NOMO-1 (cell line): ENCODE measurements around the gene THOC6.

Source experiments
- DNase-seq, 2 experiments: peaks; one replicate each; lab custom pipeline; 2025; ENCODE audit not compliant: unreplicated experiment in 2 of 2; lab: John Stamatoyannopoulos, UW

THOC6 gene

GRCh38 chr16:3029491-3030221, 5.8 kb downstream of the THOC6 start:
- DNase-seq: peak in 1 of 2 experiments; percentile 28

DNA sequence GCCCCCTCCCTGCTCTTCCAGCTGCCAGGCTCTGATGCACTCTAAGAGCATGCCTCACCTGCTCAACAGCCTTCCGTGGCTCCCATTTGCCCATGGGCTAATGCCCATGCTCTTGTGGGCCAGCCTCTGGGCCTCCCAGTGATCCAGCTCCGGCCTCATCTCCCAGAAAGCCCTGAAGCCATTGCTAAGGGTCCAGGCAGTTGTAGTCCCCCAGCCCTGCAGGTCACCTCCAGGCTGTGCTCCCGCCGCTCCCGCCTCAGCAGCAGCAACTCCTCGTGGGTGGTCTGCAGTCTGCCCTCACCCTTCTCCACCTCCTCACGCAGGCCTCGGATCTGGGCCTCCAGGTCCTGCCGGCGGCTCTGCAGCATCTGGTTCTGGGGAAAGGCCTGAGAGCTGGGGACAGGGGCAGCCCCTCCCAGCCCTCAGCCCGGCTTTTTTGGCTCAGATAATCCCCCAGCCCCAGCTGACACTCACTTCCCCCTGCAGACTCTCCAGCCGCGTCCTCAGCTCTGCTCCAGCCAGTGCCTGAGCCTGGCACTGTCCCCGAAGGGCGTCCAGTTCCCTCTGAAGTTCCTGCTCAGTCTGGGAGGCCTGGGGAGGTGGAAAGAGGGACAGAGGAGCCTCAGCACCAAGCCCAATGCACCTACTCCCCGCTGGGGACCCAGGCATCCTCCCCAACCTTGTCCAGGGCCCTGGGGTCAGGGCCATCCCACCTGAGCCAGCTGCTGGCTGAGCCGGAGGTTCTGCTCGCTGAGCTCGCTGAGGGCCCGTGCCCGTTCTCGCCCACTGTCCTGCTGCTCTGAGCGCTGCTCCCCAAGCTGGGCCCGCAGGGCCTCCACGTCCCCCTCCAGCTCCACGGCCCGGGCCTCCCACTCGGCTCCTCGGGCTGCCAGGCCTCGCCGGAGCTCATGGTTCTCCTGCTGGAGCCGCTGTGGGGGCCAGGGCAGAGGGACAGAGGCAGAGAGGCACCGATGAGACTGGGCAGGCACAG, 6.7 kb downstream of the THOC6 start:
- DNase-seq: no peak

- DNase-seq: no peak
Measured at GRCh38 chr16:3032624-3033023, 8.8 kb downstream of the THOC6 start.

- DNase-seq: no peak
Measured at GRCh38 chr16:3035289-3035971, 11.6 kb downstream of the THOC6 start.

- no peak for DNase-seq
Measured at GRCh38 chr16:3035972-3036725, 12.3 kb downstream of the THOC6 start.

DNA sequence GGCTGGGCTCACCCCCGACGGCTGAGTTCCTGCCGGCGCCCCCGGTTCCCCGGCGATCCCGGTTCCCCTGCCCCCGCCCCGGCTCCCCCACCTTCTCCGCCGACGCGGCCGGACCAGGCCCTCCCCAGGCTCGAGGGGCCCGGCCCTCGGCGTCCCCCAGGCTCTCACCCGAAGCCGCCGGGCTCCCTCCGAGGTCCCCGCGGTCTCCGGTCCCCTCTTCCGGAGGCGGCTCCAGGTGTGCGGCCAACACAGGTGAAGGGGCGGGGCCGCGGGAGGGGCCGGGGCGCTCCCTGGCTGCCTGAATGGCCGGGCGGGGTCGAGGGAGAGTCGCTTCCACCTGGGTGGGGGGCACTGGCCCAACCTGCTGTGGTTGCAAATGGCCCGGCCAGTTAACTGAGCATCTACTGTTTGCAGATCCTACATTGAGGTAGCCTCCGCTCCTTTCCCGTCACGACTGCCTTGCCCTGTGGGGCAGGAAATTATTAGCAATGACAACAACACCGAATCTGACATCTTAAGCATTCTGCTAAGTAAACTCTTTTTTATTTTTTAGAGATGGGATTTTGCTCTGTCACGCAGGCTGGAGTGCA, 13.0 kb downstream of the THOC6 start, which contains the start of gene BICDL2:
Gene BICDL2, minus strand, starts transcription at position 219 of the 590 bp plus-strand sequence. CDS start 1,448 bp downstream, outside the sequence.
- no peak for DNase-seq

GRCh38 chr16:3038256-3038655, 14.4 kb downstream of the THOC6 start:
- no peak for DNase-seq

- DNase-seq: no peak
Measured at GRCh38 chr16:3038896-3039295, 15.1 kb downstream of the THOC6 start.

DNA sequence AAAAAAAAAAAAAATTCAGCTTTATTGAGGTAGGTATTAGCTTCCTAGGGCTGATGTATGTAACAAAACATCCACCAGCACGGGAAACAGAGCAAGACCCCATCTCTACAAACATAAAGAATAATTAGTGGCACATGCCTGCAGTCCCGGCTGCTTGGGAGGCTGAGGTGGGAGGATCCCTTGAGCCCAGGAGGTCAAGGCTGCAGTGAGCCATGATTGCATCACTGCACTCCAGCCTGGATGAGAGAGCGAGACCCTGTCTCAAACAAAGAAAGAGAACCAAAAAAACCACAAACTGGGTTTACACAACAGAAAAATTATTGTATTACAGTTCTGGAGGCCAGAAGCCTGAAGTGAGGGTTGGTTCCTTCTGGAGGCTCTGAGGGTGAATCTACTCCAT, 18.5 kb downstream of the THOC6 start:
- DNase-seq: peak in 1 of 2 experiments; percentile 29

- DNase-seq: no peak
Measured at GRCh38 chr16:3044708-3045107, 20.9 kb downstream of the THOC6 start.

- DNase-seq: peak in 1 of 2 experiments; percentile 36
Measured at GRCh38 chr16:3045758-3046640, 22.2 kb downstream of the THOC6 start, which contains the start of gene MMP25. TSS of gene MMP25 (plus strand) at chr16:3046561. CDS start at chr16:3046918, 357 bp downstream.

DNA sequence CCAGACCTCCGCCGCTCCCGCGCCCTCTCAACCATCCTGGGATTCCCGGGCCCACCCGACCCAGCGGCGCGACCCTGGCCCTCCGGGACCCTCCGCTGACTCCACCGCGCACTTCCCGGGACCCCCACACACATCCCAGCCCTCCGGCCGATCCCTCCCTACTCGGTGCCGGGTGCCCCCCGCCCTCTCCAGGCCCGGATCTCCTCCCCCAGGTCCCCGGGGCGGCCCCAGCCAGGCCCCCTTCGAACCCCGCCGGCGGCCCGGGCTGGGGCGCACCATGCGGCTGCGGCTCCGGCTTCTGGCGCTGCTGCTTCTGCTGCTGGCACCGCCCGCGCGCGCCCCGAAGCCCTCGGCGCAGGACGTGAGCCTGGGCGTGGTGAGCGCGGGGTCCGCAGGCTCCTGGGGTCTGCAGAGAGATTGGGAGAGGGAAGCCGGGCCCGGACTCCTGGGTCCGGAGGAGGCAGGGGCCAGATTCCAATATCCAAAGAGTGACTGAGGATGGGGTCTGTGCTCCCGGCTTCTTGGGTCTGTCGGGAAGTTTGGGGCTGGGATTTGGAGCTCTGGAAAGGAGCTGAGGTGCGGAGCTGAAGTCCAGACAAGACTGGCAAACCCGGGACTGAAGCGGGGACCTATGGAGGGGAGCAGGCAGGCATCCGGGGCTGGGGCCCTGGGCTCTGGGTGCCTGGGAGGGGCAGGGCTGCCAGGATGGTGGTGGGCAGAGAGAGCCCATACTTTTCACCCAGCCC, 23.0 kb downstream of the THOC6 start:
- DNase-seq: no peak

DNA sequence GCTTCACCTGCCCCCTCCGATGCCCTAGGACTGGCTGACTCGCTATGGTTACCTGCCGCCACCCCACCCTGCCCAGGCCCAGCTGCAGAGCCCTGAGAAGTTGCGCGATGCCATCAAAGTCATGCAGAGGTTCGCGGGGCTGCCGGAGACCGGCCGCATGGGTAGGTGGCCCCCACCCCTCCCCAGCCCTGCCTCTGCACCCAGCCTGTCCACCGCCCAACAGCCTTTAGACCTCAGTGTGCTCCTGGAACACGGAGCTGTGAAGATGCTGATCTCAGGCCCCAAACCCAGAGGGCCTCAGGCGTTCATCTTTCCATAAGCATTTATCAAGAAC, 23.5 kb downstream of the THOC6 start:
- no peak for DNase-seq

DNA sequence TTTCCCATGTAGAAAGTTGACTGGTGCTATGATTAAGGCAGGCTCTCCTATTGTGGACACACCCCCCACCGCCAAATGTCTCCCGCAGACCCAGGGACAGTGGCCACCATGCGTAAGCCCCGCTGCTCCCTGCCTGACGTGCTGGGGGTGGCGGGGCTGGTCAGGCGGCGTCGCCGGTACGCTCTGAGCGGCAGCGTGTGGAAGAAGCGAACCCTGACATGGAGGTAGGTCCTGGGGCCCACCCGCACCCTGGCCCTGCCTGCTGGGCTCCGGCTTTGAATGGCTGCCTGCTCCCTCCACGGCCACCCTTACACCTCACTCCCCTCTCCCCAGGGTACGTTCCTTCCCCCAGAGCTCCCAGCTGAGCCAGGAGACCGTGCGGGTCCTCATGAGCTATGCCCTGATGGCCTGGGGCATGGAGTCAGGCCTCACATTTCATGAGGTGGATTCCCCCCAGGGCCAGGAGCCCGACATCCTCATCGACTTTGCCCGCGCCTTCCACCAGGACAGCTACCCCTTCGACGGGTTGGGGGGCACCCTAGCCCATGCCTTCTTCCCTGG, 26.2 kb downstream of the THOC6 start:
- DNase-seq: no peak

- peak in 1 of 2 experiments; percentile 23 for DNase-seq
Measured at GRCh38 chr16:3050487-3050886, 26.7 kb downstream of the THOC6 start.

DNA sequence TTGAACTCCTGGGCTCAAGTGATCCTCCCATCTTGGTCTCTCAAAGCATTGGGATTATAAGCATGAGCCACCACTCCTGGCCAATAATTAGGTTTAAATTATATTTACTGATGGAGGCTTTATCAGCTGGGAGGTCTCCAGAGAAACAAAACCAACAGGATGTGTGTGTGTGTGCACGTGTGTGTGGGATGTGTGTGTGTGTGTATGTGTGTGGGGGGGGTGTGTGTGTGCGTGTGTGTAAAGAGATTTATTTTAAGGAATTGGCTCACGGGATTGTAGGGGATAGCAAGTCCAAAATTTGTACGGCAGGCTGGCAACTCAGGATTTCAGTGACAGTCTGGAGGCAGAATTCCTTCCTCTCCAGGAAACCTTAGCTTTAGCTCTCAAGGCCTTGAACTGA, 27.2 kb downstream of the THOC6 start:
- DNase-seq: no peak

GRCh38 chr16:3051494-3051893, 27.7 kb downstream of the THOC6 start:
- no peak for DNase-seq
